T1000 (cell line): ENCODE measurements around the gene LGI2.

ENCODE experiments used
- DNase-seq: peaks from one replicate; lab custom pipeline; 2025; ENCODE audit warnings: mixed read lengths; lab: John Stamatoyannopoulos, UW

LGI2 gene

DNA sequence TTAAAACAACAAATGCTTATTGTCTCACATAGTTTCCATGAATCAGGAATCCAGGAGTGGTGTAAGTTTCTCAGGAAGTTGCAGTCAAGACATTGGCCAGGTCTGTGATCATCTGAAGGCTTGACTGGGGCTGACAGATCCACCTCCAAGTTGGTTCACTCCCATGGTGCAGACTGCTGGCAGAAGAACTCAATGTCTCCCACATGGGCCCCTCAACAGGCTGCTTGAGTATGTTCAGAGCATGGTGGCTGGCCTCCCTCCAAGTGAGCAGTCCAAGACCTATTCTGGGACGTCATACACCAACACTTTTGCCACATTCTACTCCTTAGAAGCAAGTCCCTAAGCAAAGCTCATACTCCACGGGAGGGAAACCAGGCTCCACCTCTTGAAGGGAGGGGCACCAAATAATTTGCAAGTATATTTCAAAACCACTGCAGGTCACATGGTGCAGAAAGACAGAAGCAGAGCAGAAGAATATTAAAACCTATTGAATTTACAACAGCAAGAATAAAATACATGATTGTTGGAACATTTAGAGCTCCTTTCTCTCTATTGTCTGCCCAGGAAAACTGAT lies 35.3 kb downstream of the LGI2 start:
- no peak for DNase-seq

DNA sequence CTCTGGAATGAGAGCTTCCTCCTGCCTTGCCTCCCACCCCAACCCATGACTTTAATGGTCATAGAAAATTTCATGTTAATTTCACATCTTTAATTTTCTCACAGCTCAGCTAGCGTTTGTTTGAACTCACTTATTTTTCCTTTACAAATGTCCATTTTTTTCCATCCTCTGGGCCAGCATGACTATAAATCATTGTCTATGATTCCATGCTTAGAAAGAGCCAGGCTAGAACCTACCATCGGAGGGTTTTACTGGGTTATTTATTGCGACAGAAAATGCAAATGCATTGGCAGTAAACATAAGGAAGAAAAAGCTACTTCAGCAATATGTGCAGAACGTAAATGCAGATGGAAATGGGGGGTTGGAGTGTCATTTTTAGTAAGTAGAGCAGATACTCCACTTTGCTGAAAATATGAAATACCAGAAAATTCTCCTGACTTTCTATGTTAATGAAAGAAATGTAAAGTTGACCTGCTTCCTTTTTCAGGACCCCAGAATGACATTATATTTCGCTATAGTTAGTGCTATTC lies 37.1 kb downstream of the LGI2 start:
- no peak for DNase-seq

DNA sequence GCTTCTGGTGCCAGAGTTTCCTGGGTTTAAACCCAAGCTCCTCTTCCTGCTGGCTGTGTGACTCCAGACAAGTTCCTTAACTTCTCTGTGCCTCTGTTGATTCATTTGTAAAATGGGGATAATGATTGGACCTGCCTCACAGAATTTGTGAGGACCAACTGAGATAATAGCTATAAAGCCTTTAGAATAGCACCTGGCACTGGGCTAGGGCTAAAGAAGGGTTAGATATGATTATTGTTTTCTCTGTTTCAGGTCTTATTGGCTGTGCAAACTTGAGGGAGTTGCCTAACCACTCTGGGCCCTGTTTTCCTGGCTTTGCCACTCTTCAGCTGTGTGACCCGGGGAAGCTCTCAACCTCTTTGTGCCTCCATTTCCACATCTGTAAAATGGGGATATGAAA lies 37.8 kb downstream of the LGI2 start:
- no peak for DNase-seq

DNA sequence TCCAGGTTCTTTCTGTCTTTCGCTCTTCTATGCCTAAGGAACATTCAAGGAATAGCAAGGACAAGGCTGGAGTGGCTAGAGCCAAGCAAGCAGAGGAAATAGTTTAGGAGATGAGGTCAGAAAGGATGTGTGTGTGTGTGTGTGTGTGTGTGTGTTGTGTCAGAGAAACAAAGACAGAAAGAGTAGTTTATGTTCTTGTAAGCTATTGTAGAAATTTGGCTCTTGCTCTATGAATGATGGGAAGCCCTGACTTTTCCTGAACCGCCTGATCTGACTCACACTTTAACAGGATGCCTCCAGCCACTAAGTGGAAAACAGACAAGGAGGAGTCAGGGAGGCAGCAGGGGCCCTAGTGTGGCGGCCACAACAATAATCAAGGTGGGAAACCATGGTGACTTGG lies 39.7 kb downstream of the LGI2 start:
- peak; percentile 12 for DNase-seq

DNA sequence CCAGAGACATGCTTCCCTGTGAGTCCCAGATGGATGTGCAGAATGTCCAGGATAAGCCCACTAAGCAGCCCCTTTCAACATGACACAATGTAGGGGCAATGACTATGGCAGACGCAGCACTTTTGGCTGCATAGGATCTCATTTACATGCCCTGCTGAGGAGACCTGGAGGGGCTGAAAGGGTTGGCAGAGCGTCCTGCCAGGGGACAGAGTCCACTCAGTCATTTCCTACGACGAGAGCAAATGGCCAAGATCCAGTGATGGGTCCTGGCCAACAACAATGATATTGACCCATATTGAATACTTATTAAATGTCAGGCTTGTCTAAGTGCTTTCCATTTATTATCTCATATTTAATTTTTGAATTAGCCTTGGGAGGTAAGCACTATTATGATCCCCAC lies 41.4 kb downstream of the LGI2 start:
- DNase-seq: no peak

DNA sequence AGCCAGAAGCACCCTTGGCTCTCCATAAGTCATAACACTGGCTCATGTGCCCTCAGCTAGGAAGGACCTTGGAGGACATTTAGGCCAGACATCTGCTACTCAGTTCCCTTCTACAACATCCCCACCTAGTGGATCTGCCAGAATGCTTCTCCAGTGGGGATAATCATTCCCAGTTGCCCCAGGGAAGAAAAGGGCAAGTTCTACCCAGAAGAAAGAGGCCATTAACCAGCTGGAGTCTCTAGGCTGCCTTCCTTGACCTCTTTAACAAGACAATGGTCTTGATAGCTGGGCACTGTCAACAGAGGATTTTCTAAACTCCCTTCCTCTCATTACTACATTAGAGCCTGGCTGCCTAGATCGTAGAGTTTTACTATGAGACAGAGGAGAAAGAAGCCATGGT lies 42.0 kb downstream of the LGI2 start:
- DNase-seq: peak; percentile 31

DNA sequence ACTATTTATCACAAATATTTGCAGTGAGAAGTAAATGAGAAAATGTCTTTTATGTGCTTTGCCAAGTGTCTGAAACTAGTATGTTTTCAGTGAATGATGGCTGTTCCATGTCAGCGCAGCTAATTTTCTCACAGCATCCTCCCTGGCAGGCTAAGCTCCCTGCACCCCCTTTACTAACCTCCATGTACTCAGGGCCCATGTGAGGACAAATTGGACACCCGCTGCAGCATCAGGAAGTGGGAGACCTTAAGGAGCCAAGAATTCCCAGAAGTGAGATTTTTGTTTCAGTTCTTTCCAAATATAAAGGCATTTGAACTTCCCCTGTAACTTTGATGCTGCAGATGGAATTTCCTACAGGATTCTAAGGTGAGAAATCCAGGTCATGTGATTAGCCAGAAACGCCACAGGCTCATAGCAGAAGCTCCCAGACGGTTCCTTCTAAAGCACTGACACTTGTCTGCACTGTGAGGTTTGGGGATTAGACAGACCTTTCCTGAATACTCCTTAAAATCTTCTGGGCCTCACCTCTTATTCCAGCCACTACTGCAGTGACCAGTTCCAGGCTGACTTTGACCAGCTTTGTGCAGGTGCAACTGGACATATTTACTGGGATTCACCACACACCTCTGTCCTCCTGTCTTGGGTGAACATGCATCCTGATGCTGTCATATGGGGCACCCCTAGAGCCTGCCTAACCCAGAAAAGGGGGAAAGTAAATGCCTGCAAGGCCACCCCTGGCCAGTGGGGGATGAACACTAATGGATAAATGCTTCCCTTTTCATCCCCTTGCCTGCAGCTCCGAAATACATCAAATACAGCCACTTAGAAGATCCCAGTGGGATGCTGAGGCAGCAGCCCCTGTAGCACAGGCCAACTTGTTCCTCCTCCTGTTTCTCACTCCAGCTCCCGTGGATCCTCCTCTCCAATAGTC lies 45.9 kb downstream of the LGI2 start:
- DNase-seq: no peak

DNA sequence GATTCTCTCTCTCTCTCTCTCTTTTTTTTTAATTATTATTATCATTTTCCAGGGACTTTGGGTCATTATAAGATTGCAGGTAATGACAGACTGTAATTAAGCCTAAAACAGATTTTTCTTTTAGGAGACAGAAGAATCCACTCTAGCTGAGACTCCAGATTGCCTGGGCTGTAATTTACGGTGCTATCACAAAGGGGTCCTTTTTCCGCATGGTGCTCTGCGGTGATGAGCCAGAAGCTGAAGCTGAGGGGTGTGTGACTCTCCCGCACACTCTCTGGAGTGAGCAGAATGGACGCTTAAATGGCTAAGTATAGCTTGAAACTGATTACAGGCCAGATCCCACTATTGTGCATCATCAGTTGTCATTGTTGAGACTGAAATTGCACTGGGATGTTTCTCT lies 50.0 kb downstream of the LGI2 start:
- DNase-seq: no peak

DNA sequence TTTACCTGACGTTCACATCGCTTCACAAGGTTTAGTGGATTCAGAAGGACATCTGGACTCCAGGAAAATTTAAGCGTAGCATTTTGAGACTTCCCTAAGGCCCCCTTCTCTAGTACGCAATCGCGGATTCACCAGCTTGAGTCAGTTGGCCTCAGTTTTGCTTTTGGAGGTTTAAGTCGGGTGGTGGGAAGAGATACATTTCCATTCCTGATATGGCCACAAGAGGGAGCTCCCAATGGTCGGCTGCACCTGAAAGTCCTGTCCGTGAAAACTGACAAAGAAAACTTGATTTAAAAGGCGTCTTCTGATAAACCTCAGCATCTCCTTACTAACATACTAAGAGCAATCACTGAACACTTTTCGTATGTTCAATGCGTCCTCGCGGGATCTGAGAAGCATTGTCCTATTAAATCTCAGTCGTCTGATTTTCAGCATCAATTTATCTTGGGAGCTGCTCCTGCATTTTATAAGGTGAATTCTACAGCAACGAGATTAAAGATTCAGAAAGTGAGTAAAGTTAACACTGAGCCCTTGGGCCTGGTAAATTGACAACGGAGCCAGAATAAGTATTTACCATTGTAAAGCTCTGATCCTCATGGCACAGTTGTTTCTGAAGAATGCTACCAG lies 50.6 kb downstream of the LGI2 start:
- DNase-seq: peak; percentile 63

DNA sequence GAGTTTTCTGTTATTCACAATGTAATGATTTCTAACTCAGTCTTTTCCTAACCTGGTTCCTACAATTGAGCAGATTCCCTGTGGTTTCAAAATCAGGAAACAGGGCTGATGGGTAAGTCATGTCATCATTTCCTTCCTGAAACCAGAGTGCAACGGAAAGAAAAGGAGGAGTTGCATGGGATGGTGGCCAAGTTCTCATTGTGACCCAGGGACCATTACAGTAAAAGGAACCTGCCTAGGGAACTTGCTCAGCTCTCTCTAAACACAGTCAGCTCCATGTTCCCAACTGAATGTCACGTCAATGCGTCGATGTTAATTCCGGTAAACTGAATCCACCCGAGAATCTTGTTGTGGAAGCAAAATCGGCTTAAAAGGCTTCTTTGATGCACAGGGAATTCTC lies 51.2 kb downstream of the LGI2 start:
- no peak for DNase-seq

DNA sequence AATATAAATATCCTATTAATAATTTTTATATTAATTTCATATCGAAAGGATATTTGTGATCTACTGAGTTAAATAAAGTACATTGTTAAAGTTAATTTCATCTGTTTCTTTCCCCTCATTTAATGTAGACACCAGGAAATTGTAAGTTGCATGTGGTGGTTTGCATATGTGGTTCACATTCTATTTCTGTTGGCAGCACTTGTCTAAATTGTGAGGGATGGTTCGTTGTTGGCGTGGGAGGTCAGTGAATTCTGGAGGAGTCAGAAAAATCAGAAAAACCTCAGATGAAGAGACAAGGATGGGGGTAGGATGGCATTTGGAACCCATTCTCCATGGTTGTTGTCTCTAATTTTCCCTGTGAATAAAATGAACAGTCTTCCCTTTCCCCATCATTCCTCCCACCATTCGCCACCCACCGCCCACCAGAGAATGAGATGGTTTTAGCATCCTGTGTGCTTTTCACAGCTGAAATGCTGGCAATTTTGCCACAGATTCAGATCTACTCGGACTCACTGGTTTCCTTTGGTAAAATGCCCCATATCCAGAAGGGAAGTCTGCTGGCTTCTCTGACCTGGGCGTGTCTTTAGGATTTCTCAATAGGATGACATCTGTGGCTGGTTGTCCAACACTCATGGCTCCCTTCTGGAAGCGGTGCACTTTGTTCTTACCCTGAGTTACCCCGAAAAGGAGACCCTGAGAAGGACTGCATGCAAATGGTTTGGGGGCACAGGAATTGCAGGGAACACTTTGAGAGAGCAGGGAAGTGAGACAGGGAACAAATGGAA lies 52.3 kb downstream of the LGI2 start:
- no peak for DNase-seq

DNA sequence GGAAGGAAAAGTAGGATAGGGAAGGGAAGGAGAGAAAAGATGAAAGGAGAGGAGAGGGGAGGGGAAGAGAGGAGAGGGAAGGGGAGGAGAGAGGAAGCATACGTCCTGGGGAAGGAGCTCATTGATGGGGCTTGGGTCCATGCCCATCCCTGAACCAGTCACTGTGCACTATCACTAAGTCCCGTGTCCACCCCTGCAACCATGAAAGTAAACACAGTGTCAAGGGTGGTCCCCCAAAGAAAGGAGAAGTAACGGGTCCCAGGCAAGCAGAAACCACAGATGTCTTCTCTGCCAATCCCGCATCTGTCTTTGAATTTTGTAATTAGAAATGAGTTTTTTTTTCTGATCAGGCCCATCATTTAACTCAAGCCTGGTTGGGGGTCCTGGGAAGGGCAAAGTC lies 55.2 kb downstream of the LGI2 start:
- no peak for DNase-seq

DNA sequence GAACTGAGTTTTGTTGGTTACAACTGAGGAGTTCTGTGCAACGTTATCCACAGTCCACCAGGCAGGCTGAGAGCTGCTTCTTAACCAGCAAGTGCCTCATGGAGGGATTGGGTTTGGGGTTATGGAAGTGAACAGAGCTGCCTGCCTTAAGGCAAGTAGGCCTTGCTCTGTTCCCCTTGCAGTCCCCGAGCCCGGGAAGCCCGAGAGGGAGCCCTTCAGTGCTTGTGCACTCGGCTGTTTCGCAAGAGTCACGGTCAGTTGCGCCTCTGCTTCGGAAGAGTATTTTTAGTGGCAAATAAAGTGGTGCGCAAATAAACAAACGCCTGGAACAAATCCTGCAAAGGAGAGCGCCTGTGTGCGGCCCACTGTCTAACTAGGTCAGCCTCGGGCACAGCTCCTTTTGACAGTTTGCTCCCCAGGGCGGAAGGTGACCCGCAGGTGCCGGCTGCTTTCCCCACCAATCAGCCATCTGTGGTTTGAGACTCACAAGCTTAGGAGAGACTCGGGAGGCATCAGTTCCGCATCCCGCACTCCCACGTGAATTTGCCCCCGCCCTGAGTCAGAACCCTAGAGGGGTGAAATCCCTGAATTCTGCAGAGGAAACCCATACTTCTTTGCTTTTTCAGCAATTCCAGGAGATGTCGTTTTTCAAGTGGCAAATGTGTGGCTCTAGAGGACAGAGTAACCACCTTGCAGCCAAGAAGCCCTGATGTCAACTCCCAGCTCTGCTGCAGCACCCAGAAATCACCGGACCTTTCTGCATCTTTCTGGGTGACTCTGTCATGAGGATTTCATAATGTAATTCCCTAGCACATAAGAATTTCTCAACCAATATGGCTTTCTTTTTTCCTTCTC lies 56.8 kb downstream of the LGI2 start:
- DNase-seq: no peak

DNA sequence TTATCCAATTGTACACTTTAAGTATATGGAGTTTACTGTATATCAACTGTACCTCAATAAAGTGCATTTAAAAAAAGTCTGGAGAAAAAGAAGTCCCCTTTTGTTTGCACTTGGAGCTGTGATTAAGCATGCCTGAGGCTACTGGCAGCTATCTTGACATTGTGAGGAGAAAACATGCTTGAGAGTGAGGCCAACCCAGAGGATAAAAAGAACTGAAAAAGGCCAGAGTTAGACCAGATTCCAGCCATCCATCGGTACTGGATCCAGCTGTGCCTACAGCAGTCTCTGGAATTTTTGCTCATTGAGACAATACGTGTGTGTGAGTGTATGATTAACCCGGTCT lies 57.4 kb downstream of the LGI2 start:
- peak; percentile 51 for DNase-seq

DNA sequence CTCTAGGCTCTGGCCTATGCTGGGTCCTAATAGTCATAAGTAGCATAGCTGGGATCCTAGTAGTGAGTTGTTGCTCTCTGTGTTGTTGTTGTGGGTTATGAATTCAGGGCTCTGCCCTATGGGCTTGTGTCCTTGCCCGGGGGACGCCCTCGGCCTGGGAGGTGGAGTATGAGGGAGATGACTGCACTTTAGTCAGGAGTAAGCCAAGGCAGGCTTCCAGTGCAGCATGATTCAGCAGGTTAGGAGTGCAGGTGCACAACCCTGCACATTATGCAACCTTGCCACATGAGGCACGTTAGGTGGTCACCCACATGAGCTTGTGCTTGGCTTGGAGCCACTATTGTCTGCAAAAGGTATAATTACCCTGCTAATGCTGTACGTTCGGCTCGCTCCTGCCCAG lies 59.6 kb downstream of the LGI2 start:
- no peak for DNase-seq

DNA sequence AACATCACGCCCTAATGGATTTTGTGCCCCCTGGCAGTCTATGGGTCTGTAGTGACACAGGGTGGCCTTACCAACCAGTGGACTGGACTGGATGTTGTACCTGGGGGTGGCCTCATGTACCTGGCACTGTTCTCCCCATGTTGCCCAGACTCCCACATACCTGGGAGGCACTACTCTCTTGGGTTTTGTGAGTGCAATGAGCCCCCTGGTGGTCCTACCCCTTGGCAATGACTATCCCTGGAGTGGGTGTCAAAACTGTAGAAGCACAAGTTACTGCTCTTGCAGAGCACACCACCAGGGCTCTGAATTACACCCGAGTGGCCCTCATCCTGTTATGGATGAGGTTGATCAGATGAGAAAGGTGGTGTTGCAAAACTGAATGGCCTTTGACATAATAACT lies 60.1 kb downstream of the LGI2 start:
- DNase-seq: no peak

DNA sequence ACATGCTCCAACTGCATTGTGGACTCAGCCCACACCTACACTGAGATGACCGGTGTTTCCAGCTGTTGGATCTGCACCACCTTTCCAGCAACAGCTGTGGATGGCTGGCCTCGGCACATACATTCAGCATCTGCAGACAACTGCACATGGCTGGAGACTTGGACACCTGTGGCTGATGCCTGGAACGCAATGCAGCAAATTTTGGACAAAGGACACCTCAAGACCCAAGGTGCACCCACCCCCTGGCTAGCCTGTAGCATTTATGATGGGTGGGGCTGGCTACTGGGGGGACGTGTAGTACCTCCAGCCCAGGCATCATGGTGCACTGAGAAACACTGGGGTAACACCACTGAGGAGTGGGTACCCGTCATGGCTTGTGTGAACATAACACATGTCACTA lies 60.6 kb downstream of the LGI2 start:
- DNase-seq: no peak

DNA sequence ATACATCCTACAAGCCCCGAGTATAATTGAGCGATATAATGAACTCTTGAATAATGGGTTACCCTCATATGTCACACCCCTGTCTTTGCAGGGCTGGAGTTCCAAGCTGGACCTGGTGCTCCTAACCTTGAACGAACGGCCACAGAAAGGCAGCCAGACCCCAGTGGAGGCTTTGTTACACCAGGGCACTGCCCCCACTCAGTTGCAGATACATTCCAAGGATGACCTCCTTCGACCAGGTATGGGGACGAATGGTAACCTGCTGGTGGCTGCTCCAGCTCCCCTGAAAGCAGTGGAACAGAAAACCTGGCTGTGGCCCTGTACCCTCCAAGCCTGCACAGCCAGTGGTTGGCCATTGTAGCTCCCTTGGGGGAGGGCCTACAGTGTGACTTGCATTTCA lies 61.3 kb downstream of the LGI2 start:
- DNase-seq: no peak

DNA sequence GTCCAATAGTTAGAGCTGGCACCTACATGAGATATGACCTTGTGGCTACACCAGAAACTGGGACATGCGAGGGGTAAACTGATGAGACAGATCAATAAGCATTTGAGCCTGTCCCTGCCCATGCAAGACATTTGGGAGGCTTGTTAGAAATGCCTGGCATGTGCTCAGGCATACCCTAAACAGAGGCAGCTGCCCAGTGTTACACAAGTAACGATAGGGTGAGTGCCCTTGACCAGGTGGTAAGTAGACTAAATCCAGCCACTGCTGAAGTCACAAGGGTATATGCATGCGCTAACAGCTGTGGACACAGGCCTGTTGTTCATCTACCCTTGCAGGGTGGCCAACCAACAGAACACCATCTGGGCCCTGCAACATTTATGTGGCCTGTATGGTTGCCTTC lies 61.8 kb downstream of the LGI2 start:
- no peak for DNase-seq

DNA sequence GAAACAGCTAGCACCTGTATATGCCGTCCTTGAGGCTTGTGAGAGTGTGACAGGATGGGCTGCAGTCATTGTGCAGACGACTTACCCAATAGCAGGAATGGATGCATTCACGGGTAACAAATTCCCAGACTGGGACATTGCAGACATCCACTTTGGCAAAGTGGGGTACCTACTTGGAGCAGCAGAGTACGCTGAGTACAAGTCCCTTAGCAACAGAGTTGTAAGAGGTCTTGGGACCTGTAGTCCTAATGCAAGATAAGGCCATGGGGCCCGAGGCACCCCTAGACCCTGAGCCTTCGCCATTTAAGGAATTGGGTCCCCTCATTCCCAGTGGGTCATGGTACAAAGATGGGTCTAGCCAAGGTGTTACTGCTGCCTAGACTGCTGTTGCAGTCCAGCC lies 62.5 kb downstream of the LGI2 start:
- DNase-seq: no peak

DNA sequence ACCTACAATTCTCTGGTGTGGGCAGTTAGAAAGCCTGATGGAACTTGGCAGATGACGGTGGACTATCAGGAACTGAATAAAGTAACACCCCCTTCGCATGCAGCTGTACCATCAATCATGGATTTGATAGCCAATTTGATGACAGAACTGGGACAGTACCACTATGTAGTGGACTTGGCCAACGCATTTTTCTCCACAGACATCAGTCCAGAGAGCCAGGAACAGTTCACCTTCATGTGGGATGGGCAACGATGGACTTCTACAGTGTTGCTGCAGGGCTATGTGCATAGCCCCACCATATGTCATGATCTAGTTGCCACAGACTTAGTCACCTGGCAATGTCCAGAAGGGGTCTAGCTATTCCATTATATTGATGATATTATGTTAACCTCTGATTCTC lies 63.4 kb downstream of the LGI2 start:
- DNase-seq: no peak
